Measurements from ENCODE around the gene DOCK1.

DNA sequence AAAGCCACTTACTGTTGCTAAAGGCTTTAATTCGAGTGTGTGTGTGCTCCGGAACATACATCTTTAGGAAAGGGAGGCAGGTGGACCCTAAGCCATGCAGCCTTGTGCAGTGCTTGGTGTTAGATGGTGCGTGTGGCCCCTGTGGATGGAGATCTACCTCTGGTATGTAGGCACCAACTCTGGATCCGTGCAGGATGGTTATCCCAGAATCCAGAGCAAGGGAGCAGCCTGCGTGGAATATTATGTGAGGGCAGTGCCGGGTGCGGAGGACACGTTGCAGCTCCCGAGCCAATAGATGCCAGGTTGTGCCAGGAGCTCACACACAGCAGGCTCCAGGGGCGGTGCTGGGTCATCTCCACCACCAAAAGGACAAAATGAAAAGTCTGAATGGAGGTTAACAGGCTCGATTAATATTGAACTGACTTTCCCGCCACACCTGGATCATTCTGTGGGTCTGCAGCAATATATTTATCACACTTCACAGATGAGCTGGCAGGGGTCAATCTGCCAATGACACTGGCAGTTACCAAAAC, 500.9 kb downstream of the DOCK1 start:
- TF ChIP-seq, protein P1, sequence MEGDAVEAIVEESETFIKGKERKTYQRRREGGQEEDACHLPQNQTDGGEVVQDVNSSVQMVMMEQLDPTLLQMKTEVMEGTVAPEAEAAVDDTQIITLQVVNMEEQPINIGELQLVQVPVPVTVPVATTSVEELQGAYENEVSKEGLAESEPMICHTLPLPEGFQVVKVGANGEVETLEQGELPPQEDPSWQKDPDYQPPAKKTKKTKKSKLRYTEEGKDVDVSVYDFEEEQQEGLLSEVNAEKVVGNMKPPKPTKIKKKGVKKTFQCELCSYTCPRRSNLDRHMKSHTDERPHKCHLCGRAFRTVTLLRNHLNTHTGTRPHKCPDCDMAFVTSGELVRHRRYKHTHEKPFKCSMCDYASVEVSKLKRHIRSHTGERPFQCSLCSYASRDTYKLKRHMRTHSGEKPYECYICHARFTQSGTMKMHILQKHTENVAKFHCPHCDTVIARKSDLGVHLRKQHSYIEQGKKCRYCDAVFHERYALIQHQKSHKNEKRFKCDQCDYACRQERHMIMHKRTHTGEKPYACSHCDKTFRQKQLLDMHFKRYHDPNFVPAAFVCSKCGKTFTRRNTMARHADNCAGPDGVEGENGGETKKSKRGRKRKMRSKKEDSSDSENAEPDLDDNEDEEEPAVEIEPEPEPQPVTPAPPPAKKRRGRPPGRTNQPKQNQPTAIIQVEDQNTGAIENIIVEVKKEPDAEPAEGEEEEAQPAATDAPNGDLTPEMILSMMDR (IDR thresholded peaks at IDR 0.05 in 4 of 5, conservative IDR thresholded peaks at IDR 0.05 in 1 of 5) = no peak
- TF ChIP-seq POLR2A (IDR thresholded peaks at IDR 0.05) = no peak

Measured in gastrocnemius medialis (tissue), 4 donors.